Chondrocyte (in vitro differentiated cells): Measurements from ENCODE around the gene RNH1. TPM values are rescaled to one million over a fixed set of nuclear protein-coding genes. Genes with fewer than 3 reads are reported as not detected.

Source experiments
- DNase-seq: peaks from one replicate; pipeline ENCODE4 v3.0.0; 2021; ENCODE audit warnings: mixed read lengths, low spot score
- H3K27ac Mint-ChIP-seq: one replicate; pipeline ENCODE4 v1.8.0; 2021; ENCODE audit warnings: mild to moderate bottlenecking, moderate library complexity, mixed read lengths; ENCODE audit not compliant: unreplicated experiment
- H3K27me3 Mint-ChIP-seq: 2 replicates; pipeline ENCODE4 v1.8.0; 2021; ENCODE audit warnings: low read depth, mixed read lengths
- H3K36me3 Mint-ChIP-seq: 2 replicates; pipeline ENCODE4 v1.8.0; 2021; ENCODE audit warnings: low read depth, mixed read lengths
- H3K4me1 Mint-ChIP-seq: 2 replicates; pipeline ENCODE4 v1.8.0; 2021; ENCODE audit warnings: low read depth, mild to moderate bottlenecking, mixed read lengths
- H3K4me3 Mint-ChIP-seq: one replicate; pipeline ENCODE4 v1.8.0; 2021; ENCODE audit warnings: mild to moderate bottlenecking, moderate library complexity, mixed read lengths; ENCODE audit not compliant: unreplicated experiment
- H3K9me3 Mint-ChIP-seq: 2 replicates; pipeline ENCODE4 v1.8.0; 2021; ENCODE audit warnings: low read depth, mixed read lengths
- total RNA-seq: library from RNA; stranded (reverse); gene quantifications from 3 replicates; pipeline ENCODE4 v1.2.1, GENCODE V29; 2021
- TF ChIP-seq, protein P1 (sequence below): fragments of 200-600 bp; sonication (generic); IDR thresholded peaks from 2 replicates; pipeline ENCODE4 v1.5.0; 2021; ENCODE audit warnings: antibody characterized with exemption, mild to moderate bottlenecking, moderate library complexity

The RNH1 gene
- total RNA-seq, 1 donor from 2014 or later, result 166 TPM

GRCh38 chr11:516400-516799, 9.4 kb upstream of the RNH1 start:
- TF ChIP-seq, protein P1, sequence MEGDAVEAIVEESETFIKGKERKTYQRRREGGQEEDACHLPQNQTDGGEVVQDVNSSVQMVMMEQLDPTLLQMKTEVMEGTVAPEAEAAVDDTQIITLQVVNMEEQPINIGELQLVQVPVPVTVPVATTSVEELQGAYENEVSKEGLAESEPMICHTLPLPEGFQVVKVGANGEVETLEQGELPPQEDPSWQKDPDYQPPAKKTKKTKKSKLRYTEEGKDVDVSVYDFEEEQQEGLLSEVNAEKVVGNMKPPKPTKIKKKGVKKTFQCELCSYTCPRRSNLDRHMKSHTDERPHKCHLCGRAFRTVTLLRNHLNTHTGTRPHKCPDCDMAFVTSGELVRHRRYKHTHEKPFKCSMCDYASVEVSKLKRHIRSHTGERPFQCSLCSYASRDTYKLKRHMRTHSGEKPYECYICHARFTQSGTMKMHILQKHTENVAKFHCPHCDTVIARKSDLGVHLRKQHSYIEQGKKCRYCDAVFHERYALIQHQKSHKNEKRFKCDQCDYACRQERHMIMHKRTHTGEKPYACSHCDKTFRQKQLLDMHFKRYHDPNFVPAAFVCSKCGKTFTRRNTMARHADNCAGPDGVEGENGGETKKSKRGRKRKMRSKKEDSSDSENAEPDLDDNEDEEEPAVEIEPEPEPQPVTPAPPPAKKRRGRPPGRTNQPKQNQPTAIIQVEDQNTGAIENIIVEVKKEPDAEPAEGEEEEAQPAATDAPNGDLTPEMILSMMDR, result no peak
- Mint-ChIP-seq H3K9me3 (peaks cover 7% of the 10 kb centered on the region), H3K27me3 (no peaks in the 10 kb centered on the region), H3K36me3 (peaks cover 16% of the 10 kb centered on the region), H3K4me1 (peaks cover 5% of the 10 kb centered on the region), H3K4me3 (no peak overlapping the region), H3K27ac (no peak overlapping the region)
- DNase-seq, result no peak

- peaks cover 7% of the 10 kb centered on the region for H3K9me3 Mint-ChIP-seq
- no peak overlapping the region for H3K4me3 Mint-ChIP-seq
- H3K27ac Mint-ChIP-seq, result no peak overlapping the region
- no peak for DNase-seq
- peaks cover 5% of the 10 kb centered on the region for H3K4me1 Mint-ChIP-seq
- peaks cover 16% of the 10 kb centered on the region for H3K36me3 Mint-ChIP-seq
- H3K27me3 Mint-ChIP-seq, result no peaks in the 10 kb centered on the region
- TF ChIP-seq, protein P1, result no peak
These were observed 8.1 kb upstream of the RNH1 start for GRCh38 chr11:515131-515530.

DNA sequence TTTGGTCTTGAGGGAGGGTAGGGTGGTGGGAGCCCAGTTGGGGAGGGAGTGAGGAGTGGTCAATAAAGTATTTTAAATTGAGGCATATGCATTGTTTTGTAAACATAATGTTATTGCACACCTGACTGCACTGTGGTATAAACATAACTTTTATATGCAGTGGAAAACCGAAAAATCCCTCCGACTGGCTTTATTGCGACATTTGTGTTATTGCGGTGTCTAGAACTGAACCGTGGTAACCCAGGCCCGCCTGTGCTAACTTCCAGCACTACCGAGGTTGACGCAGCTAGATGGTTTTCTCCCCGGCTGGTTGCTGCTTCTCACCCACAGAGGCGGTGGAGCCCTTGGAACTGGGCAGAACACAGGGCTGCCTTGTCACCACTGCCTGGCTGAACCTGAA, 7.6 kb upstream of the RNH1 start:
- peaks cover 7% of the 10 kb centered on the region for H3K9me3 Mint-ChIP-seq
- H3K36me3 Mint-ChIP-seq, result peaks cover 20% of the 10 kb centered on the region
- H3K4me3 Mint-ChIP-seq, result no peak overlapping the region
- H3K27me3 Mint-ChIP-seq, result no peaks in the 10 kb centered on the region
- peaks cover 10% of the 10 kb centered on the region for H3K4me1 Mint-ChIP-seq
- TF ChIP-seq, protein P1, result no peak
- H3K27ac Mint-ChIP-seq, result no peak overlapping the region
- DNase-seq, result no peak

GRCh38 chr11:512761-513595, 5.9 kb upstream of the RNH1 start:
- Mint-ChIP-seq H3K27me3 (no peaks in the 10 kb centered on the region), H3K4me1 (peaks cover 14% of the 10 kb centered on the region), H3K9me3 (peaks cover 7% of the 10 kb centered on the region), H3K27ac (peak overlapping the region; percentile 49), H3K4me3 (no peak overlapping the region), H3K36me3 (peaks cover 20% of the 10 kb centered on the region)
- TF ChIP-seq, protein P1, result no peak
- DNase-seq, result no peak

DNA sequence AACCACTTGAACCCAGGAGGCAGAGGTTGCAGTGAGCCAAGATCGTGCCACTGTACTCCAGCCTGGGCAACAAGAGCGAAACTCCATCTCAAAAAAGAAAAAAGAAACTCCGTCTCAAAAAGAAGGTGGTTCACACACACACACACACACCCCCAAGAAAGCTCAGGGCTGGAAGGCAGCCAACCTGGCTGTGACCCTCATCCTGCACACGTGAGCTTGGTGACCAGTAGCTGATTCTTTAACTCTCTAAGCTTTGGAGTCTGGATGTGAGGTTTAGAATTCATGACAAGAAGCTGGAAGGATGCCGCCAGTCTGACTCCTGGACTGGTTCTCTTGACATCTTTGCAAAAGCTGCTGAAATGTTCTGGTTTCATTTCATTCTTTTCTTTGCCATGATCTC, 1.9 kb upstream of the RNH1 start:
- Mint-ChIP-seq H3K9me3 (no peaks in the 10 kb centered on the region), H3K4me1 (peaks cover 32% of the 10 kb centered on the region), H3K27me3 (no peaks in the 10 kb centered on the region), H3K36me3 (peaks cover 7% of the 10 kb centered on the region), H3K27ac (no peak overlapping the region), H3K4me3 (peak overlapping the region; percentile 36)
- no peak for DNase-seq
- TF ChIP-seq, protein P1, result no peak
